ENCODE measurements around the gene TAPBP.
"Not testable (repeated sequence)": the region's sequence is repeated elsewhere in the genome, so short reads cannot be mapped to it uniquely, and the experiment has no call there.

Gene TAPBP

GRCh38 chr6:33276864-33277662 lies 36.8 kb downstream of the TAPBP start, which contains the start of gene B3GALT4:
Gene B3GALT4 (plus strand): TSS chr6:33277123. CDS start chr6:33277420, 297 bp downstream.
- H3K9me3 ChIP-seq (ENCODE audit: insufficient read depth, low read length): no peaks in the 10 kb centered on the region
- peak within 1 kb of the TSS; percentile 3 for H2AFZ ChIP-seq (ENCODE audit: low read depth, low read length, severe bottlenecking)
- TF ChIP-seq EZH2phosphoT487 (conservative IDR thresholded peaks at IDR 0.05; ENCODE audit: low read length) (no peak), CTCF (IDR thresholded peaks at IDR 0.05; ENCODE audit: insufficient read depth, low read length, poor library complexity, severe bottlenecking) (peak; percentile 16)
- peak within 1 kb of the TSS; percentile 75 for H3K9ac ChIP-seq (ENCODE audit: low read length)
- H3K4me2 ChIP-seq (ENCODE audit: low read depth, low read length, poor library complexity, severe bottlenecking): peak within 1 kb of the TSS; percentile 88
- H3K36me3 ChIP-seq (ENCODE audit: low read length): peaks cover 31% of the 10 kb centered on the region
- peaks cover 36% of the 10 kb centered on the region for H3K79me2 ChIP-seq (ENCODE audit: insufficient read depth, low read length)
- H3K27ac ChIP-seq (ENCODE audit: low read depth, low read length): peak within 1 kb of the TSS; percentile 90
- no peaks in the 10 kb centered on the region for H3K27me3 ChIP-seq (ENCODE audit: low read length)
- no peaks in the 10 kb centered on the region for H3K9me2 ChIP-seq (replicated peaks; ENCODE audit: insufficient read depth, low read length)
- peak within 1 kb of the TSS; percentile 76 for H3K4me3 ChIP-seq (ENCODE audit: insufficient read depth, low read length, poor library complexity, severe bottlenecking)
- peaks cover 80% of the 10 kb centered on the region for H3F3A ChIP-seq (ENCODE audit: insufficient read depth)
- H4K20me1 ChIP-seq (ENCODE audit: low read depth, low read length): peaks cover 16% of the 10 kb centered on the region

- TF ChIP-seq CTCF (IDR thresholded peaks at IDR 0.05; ENCODE audit: insufficient read depth, low read length, poor library complexity, severe bottlenecking) (no peak), EZH2phosphoT487 (conservative IDR thresholded peaks at IDR 0.05; ENCODE audit: low read length) (no peak)
- H4K20me1 ChIP-seq (ENCODE audit: low read depth, low read length): peaks cover 16% of the 10 kb centered on the region
- H3K9me2 ChIP-seq (replicated peaks; ENCODE audit: insufficient read depth, low read length): no peaks in the 10 kb centered on the region
- H3F3A ChIP-seq (ENCODE audit: insufficient read depth): peaks cover 78% of the 10 kb centered on the region
- peak overlapping the region; percentile 75 for H3K9ac ChIP-seq (ENCODE audit: low read length)
- peak overlapping the region; percentile 76 for H3K4me3 ChIP-seq (ENCODE audit: insufficient read depth, low read length, poor library complexity, severe bottlenecking)
- peaks cover 31% of the 10 kb centered on the region for H3K36me3 ChIP-seq (ENCODE audit: low read length)
- peaks cover 38% of the 10 kb centered on the region for H3K79me2 ChIP-seq (ENCODE audit: insufficient read depth, low read length)
- no peaks in the 10 kb centered on the region for H3K27me3 ChIP-seq (ENCODE audit: low read length)
- peak overlapping the region; percentile 88 for H3K4me2 ChIP-seq (ENCODE audit: low read depth, low read length, poor library complexity, severe bottlenecking)
- no peaks in the 10 kb centered on the region for H3K9me3 ChIP-seq (ENCODE audit: insufficient read depth, low read length)
- H3K27ac ChIP-seq (ENCODE audit: low read depth, low read length): peak overlapping the region; percentile 90
- no peak overlapping the region for H2AFZ ChIP-seq (ENCODE audit: low read depth, low read length, severe bottlenecking)
Measured at GRCh38 chr6:33276581-33276863, 37.4 kb downstream of the TAPBP start.

GRCh38 chr6:33275795-33276580 lies 37.9 kb downstream of the TAPBP start:
- Histone ChIP-seq H3K9ac (ENCODE audit: low read length) (peak overlapping the region; percentile 75), H4K20me1 (ENCODE audit: low read depth, low read length) (peaks cover 16% of the 10 kb centered on the region), H3K27ac (ENCODE audit: low read depth, low read length) (peak overlapping the region; percentile 90), H3K79me2 (ENCODE audit: insufficient read depth, low read length) (peaks cover 42% of the 10 kb centered on the region), H3K36me3 (ENCODE audit: low read length) (peaks cover 31% of the 10 kb centered on the region), H3F3A (ENCODE audit: insufficient read depth) (peaks cover 73% of the 10 kb centered on the region), H3K4me3 (ENCODE audit: insufficient read depth, low read length, poor library complexity, severe bottlenecking) (peak overlapping the region; percentile 76), H3K4me2 (ENCODE audit: low read depth, low read length, poor library complexity, severe bottlenecking) (peak overlapping the region; percentile 88)
- H3K9me2 ChIP-seq (replicated peaks; ENCODE audit: insufficient read depth, low read length); H3K27me3 ChIP-seq (ENCODE audit: low read length); H2AFZ ChIP-seq (ENCODE audit: low read depth, low read length, severe bottlenecking); H3K9me3 ChIP-seq (ENCODE audit: insufficient read depth, low read length): not testable (repeated sequence)

All from SU-DHL-6 (cell line).